ENCODE measurements around the gene TECPR2.

The TECPR2 gene

GRCh38 chr14:102479107-102479506 is 116.4 kb downstream of the TECPR2 start:
- DNase-seq: no peak

- DNase-seq: no peak
Observed at GRCh38 chr14:102479777-102480176, 117.0 kb downstream of the TECPR2 start.

GRCh38 chr14:102481371-102481770 is 118.6 kb downstream of the TECPR2 start:
- DNase-seq: no peak

GRCh38 chr14:102481791-102482238 is 119.1 kb downstream of the TECPR2 start:
- DNase-seq: no peak

GRCh38 chr14:102484316-102484715 is 121.6 kb downstream of the TECPR2 start:
- no peak for DNase-seq

GRCh38 chr14:102485693-102486512 is 123.2 kb downstream of the TECPR2 start:
- DNase-seq: no peak

GRCh38 chr14:102486513-102487203 is 123.9 kb downstream of the TECPR2 start:
- no peak for DNase-seq

GRCh38 chr14:102487204-102487577 is 124.5 kb downstream of the TECPR2 start:
- DNase-seq: no peak

GRCh38 chr14:102490456-102490855 is 127.7 kb downstream of the TECPR2 start:
- DNase-seq: no peak

- DNase-seq: no peak
Observed at GRCh38 chr14:102491366-102491765, 128.6 kb downstream of the TECPR2 start.

- no peak for DNase-seq
Observed at GRCh38 chr14:102491786-102492530, 129.2 kb downstream of the TECPR2 start.

GRCh38 chr14:102492531-102492910 is 129.8 kb downstream of the TECPR2 start:
- no peak for DNase-seq

GRCh38 chr14:102493096-102493495 is 130.4 kb downstream of the TECPR2 start:
- DNase-seq: no peak

- no peak for DNase-seq
Observed at GRCh38 chr14:102493585-102493984, 130.8 kb downstream of the TECPR2 start.

GRCh38 chr14:102495491-102496330 is 133.0 kb downstream of the TECPR2 start:
- no peak for DNase-seq

- DNase-seq: no peak
Observed at GRCh38 chr14:102496331-102496691, 133.6 kb downstream of the TECPR2 start.

- no peak for DNase-seq
Observed at GRCh38 chr14:102496958-102497744, 134.4 kb downstream of the TECPR2 start.

GRCh38 chr14:102497998-102498677 is 135.4 kb downstream of the TECPR2 start:
- DNase-seq: no peak

- DNase-seq: no peak
Observed at GRCh38 chr14:102498678-102499265, 136.0 kb downstream of the TECPR2 start.

- DNase-seq: no peak
Observed at GRCh38 chr14:102499401-102500157, 136.8 kb downstream of the TECPR2 start.
